ENCODE measurements around the gene TRAK1. TPM values are rescaled to one million over a fixed set of nuclear protein-coding genes. Genes with fewer than 3 reads are reported as not detected.

Gene TRAK1
- total RNA-seq, 4 donors from 2014 or later = 14.3 to 37.5 (median 21.4) TPM

GRCh38 chr3:42120866-42121265 lies 29.7 kb downstream of the TRAK1 start:
- no peaks in the 10 kb centered on the region for H3K36me3 ChIP-seq
- no peak for TF ChIP-seq CTCF (IDR thresholded peaks at IDR 0.05)
- no peak for TF ChIP-seq POLR2A (IDR thresholded peaks at IDR 0.05)
- intact Hi-C loops (cut with DNase I; ENCODE audit: low total_unique reads) = no loop called here
- no peak overlapping the region for H3K4me3 ChIP-seq
- no peak overlapping the region for H3K27ac ChIP-seq
- H3K4me1 ChIP-seq = peaks cover 0 to 4% of the 10 kb centered on the region in 2 donors
- no peak for DNase-seq
- no peaks in the 10 kb centered on the region for H3K9me3 ChIP-seq
- H3K27me3 ChIP-seq = no peaks in the 10 kb centered on the region

- no peaks in the 10 kb centered on the region for H3K4me1 ChIP-seq
Observed at GRCh38 chr3:42122261-42123011, 31.3 kb downstream of the TRAK1 start.

GRCh38 chr3:42123012-42123581 lies 31.9 kb downstream of the TRAK1 start:
- H3K27me3 ChIP-seq = no peaks in the 10 kb centered on the region
- H3K4me1 ChIP-seq = no peaks in the 10 kb centered on the region
- intact Hi-C loops (cut with DNase I; ENCODE audit: low total_unique reads) = no loop called here
- H3K9me3 ChIP-seq = no peaks in the 10 kb centered on the region
- H3K4me3 ChIP-seq = no peak overlapping the region
- no peak for DNase-seq
- no peak overlapping the region for H3K27ac ChIP-seq
- TF ChIP-seq CTCF (IDR thresholded peaks at IDR 0.05) (no peak), POLR2A (IDR thresholded peaks at IDR 0.05) (no peak)
- no peaks in the 10 kb centered on the region for H3K36me3 ChIP-seq

More at GRCh38 chr3:42122261-42123011, 31.3 kb downstream of the TRAK1 start:
- Histone ChIP-seq H3K36me3 (no peaks in the 10 kb centered on the region), H3K27me3 (no peaks in the 10 kb centered on the region), H3K9me3 (no peaks in the 10 kb centered on the region), H3K4me3 (no peak overlapping the region), H3K27ac (no peak overlapping the region)
- no peak for DNase-seq
- TF ChIP-seq POLR2A (IDR thresholded peaks at IDR 0.05) (no peak), CTCF (IDR thresholded peaks at IDR 0.05) (no peak)
- intact Hi-C loops (cut with DNase I; ENCODE audit: low total_unique reads) = no loop called here

GRCh38 chr3:42123824-42124658 lies 32.9 kb downstream of the TRAK1 start:
- no peak for DNase-seq
- Histone ChIP-seq H3K27me3 (no peaks in the 10 kb centered on the region), H3K36me3 (no peaks in the 10 kb centered on the region), H3K27ac (no peak overlapping the region), H3K4me1 (no peaks in the 10 kb centered on the region), H3K9me3 (no peaks in the 10 kb centered on the region), H3K4me3 (no peak overlapping the region)
- intact Hi-C loops (cut with DNase I; ENCODE audit: low total_unique reads) = no loop called here
- TF ChIP-seq CTCF (IDR thresholded peaks at IDR 0.05) (no peak), POLR2A (IDR thresholded peaks at IDR 0.05) (no peak)

- no peaks in the 10 kb centered on the region for H3K4me1 ChIP-seq
- H3K9me3 ChIP-seq = no peaks in the 10 kb centered on the region
- DNase-seq = no peak
- no peak for TF ChIP-seq POLR2A (IDR thresholded peaks at IDR 0.05)
- TF ChIP-seq CTCF (IDR thresholded peaks at IDR 0.05) = no peak
- H3K4me3 ChIP-seq = no peak overlapping the region
- H3K36me3 ChIP-seq = no peaks in the 10 kb centered on the region
- no peaks in the 10 kb centered on the region for H3K27me3 ChIP-seq
- intact Hi-C loops (cut with DNase I; ENCODE audit: low total_unique reads) = no loop called here
- no peak overlapping the region for H3K27ac ChIP-seq
Observed at GRCh38 chr3:42127226-42127625, 36.1 kb downstream of the TRAK1 start.
